C4-2B (cell line): ENCODE results near the gene FOXQ1.

Experiments used
- ZFX ChIP-seq: fragments of 450-650 bp; IDR thresholded peaks from 2 replicates; pipeline ENCODE4 v1.6.1; 2017
- TF ChIP-seq, protein P1 (sequence below): fragments of 450-650 bp; conservative IDR thresholded peaks from 2 replicates; pipeline ENCODE4 v1.5.1; 2017; ENCODE audit warnings: mild to moderate bottlenecking

- TF ChIP-seq, protein P1, sequence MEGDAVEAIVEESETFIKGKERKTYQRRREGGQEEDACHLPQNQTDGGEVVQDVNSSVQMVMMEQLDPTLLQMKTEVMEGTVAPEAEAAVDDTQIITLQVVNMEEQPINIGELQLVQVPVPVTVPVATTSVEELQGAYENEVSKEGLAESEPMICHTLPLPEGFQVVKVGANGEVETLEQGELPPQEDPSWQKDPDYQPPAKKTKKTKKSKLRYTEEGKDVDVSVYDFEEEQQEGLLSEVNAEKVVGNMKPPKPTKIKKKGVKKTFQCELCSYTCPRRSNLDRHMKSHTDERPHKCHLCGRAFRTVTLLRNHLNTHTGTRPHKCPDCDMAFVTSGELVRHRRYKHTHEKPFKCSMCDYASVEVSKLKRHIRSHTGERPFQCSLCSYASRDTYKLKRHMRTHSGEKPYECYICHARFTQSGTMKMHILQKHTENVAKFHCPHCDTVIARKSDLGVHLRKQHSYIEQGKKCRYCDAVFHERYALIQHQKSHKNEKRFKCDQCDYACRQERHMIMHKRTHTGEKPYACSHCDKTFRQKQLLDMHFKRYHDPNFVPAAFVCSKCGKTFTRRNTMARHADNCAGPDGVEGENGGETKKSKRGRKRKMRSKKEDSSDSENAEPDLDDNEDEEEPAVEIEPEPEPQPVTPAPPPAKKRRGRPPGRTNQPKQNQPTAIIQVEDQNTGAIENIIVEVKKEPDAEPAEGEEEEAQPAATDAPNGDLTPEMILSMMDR: peak; percentile 8
- no peak for TF ChIP-seq ZFX
These were observed 48.7 kb upstream of the FOXQ1 start for GRCh38 chr6:1263039-1263849.
